GM20000 (cell line): ENCODE data around the gene BIRC3.

Experiments
- DNase-seq: peaks from one replicate; pipeline ENCODE4 v3.0.0; 2012; ENCODE audit warnings: low spot score
- TF ChIP-seq, protein P1 (sequence below): IDR thresholded peaks from 2 replicates; pipeline ENCODE4 v1.5.1; 2012; ENCODE audit warnings: mild to moderate bottlenecking, control low read depth; ENCODE audit errors: extremely low read depth, missing control alignments

Gene BIRC3

DNA sequence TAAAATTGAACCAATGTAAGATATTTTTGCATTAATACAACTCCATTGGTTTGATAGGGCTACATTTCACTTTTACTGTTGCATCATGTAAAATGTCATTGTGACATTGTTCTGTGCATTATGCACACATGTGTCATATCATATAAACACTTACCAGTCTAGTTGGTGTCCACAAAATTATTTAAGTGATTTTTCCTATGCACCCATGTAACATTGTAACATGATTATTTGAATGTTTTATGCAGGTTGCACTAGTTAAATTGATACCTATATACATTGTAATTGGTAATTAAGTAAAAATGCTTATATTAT lies 9.6 kb upstream of the BIRC3 start:
- TF ChIP-seq, protein P1, sequence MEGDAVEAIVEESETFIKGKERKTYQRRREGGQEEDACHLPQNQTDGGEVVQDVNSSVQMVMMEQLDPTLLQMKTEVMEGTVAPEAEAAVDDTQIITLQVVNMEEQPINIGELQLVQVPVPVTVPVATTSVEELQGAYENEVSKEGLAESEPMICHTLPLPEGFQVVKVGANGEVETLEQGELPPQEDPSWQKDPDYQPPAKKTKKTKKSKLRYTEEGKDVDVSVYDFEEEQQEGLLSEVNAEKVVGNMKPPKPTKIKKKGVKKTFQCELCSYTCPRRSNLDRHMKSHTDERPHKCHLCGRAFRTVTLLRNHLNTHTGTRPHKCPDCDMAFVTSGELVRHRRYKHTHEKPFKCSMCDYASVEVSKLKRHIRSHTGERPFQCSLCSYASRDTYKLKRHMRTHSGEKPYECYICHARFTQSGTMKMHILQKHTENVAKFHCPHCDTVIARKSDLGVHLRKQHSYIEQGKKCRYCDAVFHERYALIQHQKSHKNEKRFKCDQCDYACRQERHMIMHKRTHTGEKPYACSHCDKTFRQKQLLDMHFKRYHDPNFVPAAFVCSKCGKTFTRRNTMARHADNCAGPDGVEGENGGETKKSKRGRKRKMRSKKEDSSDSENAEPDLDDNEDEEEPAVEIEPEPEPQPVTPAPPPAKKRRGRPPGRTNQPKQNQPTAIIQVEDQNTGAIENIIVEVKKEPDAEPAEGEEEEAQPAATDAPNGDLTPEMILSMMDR: no peak
- no peak for DNase-seq

DNA sequence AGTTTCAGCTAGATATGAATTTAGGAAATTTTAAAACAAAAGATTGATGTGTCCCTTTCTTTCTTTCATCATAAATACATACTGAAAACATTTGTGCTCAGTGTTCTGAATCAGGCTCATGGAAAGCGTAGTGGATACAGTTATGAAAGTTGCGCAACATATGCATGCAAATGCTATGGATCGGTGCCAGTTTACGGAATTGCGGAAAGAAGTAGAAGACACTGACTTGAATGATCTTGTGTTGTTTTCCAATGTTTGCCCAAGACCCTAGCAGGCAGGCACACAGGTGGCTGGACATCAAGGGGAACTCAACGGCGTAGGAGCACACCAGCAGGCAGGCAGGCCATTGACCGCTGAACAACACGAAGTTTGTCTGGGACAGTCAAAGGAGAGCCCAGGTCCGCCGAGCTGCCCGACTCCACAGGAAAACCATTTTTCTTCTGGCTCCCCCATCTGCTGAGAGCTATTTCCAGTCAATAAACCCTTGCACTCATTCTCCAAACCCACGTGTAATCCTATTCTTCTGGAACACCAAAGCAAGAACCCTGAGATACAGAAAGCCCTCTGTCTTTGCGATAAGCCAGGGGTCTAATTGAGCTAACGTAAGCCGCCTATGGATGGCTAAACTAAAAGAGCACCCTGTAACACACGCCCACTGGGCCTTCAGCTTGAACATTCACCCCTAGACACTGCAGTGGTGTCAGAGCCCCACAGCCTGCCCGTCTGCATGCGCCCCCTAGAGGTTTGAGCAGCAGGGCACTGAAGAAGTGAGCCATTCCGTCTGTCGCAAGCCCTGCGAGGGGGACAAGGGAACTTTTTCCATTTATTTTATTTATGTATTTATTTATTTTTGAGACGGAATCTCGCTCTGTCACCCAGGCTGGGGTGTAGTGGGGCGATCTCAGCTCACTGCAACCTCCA lies 7.4 kb upstream of the BIRC3 start:
- TF ChIP-seq, protein P1: no peak
- DNase-seq: no peak

DNA sequence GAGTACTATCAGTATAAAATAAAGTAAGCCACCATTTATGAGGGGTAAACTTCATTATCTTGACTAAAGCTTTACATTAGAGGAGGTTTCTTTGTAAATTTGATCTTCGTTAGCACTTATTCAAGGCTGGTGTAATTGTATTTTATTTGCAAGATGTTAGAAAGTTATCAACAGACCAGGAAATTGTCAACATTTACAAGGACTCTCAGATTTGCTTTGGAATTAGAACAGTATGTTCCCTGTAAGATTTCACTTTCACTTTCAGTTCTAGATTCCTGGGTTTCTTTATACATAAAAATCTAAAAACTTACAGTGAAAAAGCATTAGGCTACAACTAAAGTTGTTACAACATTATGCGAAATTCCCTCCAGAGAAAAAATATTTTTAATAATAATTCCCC lies 4.6 kb upstream of the BIRC3 start:
- DNase-seq: no peak
- TF ChIP-seq, protein P1: no peak

DNA sequence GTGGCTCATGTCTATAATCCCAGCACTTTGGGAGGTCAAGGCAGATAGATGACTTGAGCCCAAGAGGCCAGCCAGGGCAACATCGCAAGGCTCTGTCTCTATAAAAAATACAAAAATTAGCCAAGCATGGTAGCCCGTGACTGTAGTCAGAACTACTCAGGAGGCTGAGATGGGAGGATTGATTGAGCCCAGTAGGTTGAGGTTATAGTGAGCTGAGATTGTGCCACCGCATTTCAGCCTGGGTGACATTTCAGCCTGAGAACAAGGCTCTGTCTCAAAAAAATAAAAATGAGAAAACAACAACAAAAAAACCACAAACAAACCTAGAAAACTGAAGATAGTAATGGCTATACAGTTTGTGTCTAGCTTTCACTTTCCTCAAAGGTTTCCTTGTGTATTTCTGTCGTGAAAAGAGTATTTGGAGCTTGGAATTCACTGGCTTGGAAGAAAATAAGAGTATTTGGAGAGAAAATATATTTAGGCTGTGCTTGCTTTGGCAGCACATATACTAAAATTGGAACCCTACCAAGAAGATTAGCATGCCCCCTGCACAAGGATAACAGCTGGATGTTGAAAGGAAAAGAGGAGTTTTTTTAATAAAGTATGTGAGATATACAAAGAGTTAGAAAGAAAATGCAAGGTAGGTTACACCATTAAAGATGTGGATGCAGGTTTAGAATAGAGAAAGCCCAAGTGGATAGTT lies 3.9 kb upstream of the BIRC3 start:
- no peak for DNase-seq

DNA sequence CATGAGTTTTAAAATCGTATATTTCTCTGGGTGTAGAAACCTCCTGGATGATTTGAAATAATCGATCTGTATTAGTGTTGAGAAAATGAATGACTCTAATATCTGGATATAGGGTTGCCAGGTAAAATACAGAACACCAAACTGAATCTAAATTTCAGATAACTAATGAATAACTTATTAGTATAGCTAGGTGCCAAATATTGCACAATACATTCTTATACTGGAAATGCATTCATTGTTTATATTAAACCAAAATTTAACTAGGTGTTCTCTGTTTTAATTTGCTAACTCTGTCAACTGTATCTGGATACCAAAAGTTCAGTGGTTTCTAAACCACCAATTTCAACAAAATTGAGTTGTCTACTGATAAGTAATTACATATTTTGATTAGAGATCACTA lies 2.5 kb upstream of the BIRC3 start:
- TF ChIP-seq, protein P1: no peak
- no peak for DNase-seq

More for the DNA sequence above, 3.9 kb upstream of the BIRC3 start:
- TF ChIP-seq, protein P1: no peak

DNA sequence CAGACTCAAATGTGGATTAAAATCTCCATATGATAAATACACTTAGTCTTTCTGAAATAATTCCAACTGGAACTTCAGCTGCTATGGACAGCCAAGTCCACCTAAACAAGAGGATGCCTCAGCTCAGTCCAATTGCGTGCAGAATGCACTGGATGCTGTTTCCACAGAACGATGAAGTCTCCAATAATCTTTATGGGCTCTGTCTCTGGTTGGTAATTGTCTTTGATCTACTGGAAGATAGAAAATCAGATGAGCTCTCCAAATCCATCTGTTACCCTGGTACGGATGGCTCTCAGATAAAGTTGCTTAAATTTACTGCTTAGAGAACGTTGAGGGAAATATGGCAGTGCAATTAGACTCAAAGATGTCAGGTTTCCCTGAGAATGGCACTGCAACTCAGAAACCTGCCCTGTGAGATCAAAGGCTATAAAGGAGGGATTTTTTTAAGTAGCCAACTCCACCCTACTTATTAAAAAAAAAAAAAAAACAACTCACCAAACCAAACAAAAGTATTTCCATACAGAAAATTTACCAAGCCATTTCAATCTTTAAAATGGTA lies 859 bp upstream of the BIRC3 start:
- TF ChIP-seq, protein P1: no peak
- DNase-seq: no peak

DNA sequence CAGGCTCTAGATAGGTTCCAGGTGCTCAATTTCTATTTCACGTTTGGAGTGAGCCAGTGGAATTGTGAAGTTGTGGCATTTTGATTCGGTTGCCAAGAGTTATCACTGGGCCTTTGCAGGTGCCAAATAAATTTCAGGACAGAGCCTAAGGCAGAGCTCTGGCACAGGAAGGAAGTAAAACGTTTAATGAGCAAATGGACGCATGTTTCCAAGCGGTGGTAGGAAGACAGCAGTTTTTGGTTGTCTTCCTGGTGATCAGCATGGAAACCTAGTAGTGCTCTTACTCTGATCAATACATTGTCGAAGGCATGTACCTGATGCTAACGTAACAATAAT lies 452 bp downstream of the BIRC3 start:
- no peak for DNase-seq
- TF ChIP-seq, protein P1: no peak
